Liver (tissue), 9 donors: Measurements from ENCODE around the gene PTH2. TPM values are rescaled to one million over a fixed set of nuclear protein-coding genes. Genes with fewer than 3 reads are reported as not detected.

Source experiments
- DNase-seq: peaks from one replicate; pipeline ENCODE4 v3.0.0-alpha.2; 2017; ENCODE audit warnings: low spot score
- H3K27ac ChIP-seq, 2 donors: one replicate each; pipeline ENCODE4 v1.7.0; 2013; ENCODE audit warnings: inconsistent platforms in 2 of 2, low read length in 2 of 2, control low read depth in 1 of 2, low read depth in 1 of 2, mild to moderate bottlenecking in 1 of 2
- H3K27me3 ChIP-seq, 4 donors: one replicate each; pipeline versions ENCODE4 v1.6.1 to v1.7.0; 2013; ENCODE audit warnings: low read length in 3 of 4, inconsistent platforms in 1 of 4, mild to moderate bottlenecking in 1 of 4, moderate library complexity in 1 of 4; ENCODE audit not compliant: control insufficient read depth in 4 of 4, insufficient read depth in 4 of 4
- H3K36me3 ChIP-seq, 4 donors: one replicate each; pipeline versions ENCODE4 v1.6.1 to v1.7.0; 2013; ENCODE audit warnings: low read length in 3 of 4, mild to moderate bottlenecking in 3 of 4, low read depth in 1 of 4, moderate library complexity in 1 of 4; ENCODE audit not compliant: control insufficient read depth in 4 of 4, insufficient read depth in 3 of 4
- H3K4me1 ChIP-seq, 4 donors: one replicate each; pipeline versions ENCODE4 v1.6.1 to v1.7.0; 2013; ENCODE audit warnings: low read length in 3 of 4, mild to moderate bottlenecking in 3 of 4, moderate library complexity in 1 of 4; ENCODE audit not compliant: control insufficient read depth in 4 of 4, insufficient read depth in 4 of 4
- H3K4me3 ChIP-seq, 3 donors: one replicate each; pipeline versions ENCODE4 v1.6.1 to v1.7.0; 2013; ENCODE audit warnings: low read length in 3 of 3, control low read depth in 1 of 3, low read depth in 1 of 3, mild to moderate bottlenecking in 1 of 3
- H3K9ac ChIP-seq, 2 donors: one replicate each; pipeline ENCODE4 v1.7.0; 2013; ENCODE audit warnings: low read length in 2 of 2, mild to moderate bottlenecking in 2 of 2, moderate library complexity in 2 of 2, control low read depth in 1 of 2, low read depth in 1 of 2
- H3K9me3 ChIP-seq, 4 donors: one replicate each; pipeline versions ENCODE4 v1.6.1 to v1.7.0; 2013; ENCODE audit warnings: low read length in 3 of 4; ENCODE audit not compliant: control insufficient read depth in 4 of 4
- ATF3 ChIP-seq: IDR thresholded peaks from 2 replicates; pipeline ENCODE4 v1.6.1; 2016; ENCODE audit warnings: antibody characterized with exemption
- EGR1 ChIP-seq, 2 donors: IDR thresholded peaks; 2 replicates each; pipeline ENCODE4 v1.6.1; 2016 to 2018; ENCODE audit warnings: antibody characterized with exemption in 2 of 2, low read depth in 2 of 2
- FOXA1 ChIP-seq: IDR thresholded peaks from 2 replicates; pipeline ENCODE4 v1.6.1; 2016; ENCODE audit warnings: antibody characterized with exemption
- FOXA2 ChIP-seq: IDR thresholded peaks from 2 replicates; pipeline ENCODE4 v1.6.1; 2016; ENCODE audit warnings: antibody characterized with exemption
- GABPA ChIP-seq, 2 donors: IDR thresholded peaks in 1 of 2; conservative IDR thresholded peaks in 1 of 2; 2 replicates each; pipeline ENCODE4 v1.6.1; 2016; ENCODE audit warnings: antibody characterized with exemption in 2 of 2, mild to moderate bottlenecking in 1 of 2, moderate library complexity in 1 of 2
- HNF4A ChIP-seq, 2 donors: conservative IDR thresholded peaks; 2 replicates each; pipeline ENCODE4 v1.6.1; 2016; ENCODE audit warnings: antibody characterized with exemption in 2 of 2, mild to moderate bottlenecking in 2 of 2
- HNF4G ChIP-seq: IDR thresholded peaks from 2 replicates; pipeline ENCODE4 v1.6.1; 2016; ENCODE audit warnings: antibody characterized with exemption
- JUND ChIP-seq, 2 donors: IDR thresholded peaks; 2 replicates each; pipeline ENCODE4 v1.6.1; 2016; ENCODE audit warnings: antibody characterized with exemption in 2 of 2
- MAX ChIP-seq: IDR thresholded peaks from 2 replicates; pipeline ENCODE4 v1.6.1; 2016; ENCODE audit warnings: antibody characterized with exemption
- NR2F2 ChIP-seq: IDR thresholded peaks from 2 replicates; pipeline ENCODE4 v1.6.1; 2016; ENCODE audit warnings: antibody characterized with exemption
- RAD21 ChIP-seq, 2 donors: IDR thresholded peaks; 2 replicates each; pipeline ENCODE4 v1.6.1; 2016; ENCODE audit warnings: antibody characterized with exemption in 2 of 2, mild to moderate bottlenecking in 2 of 2
- RXRA ChIP-seq, 2 donors: IDR thresholded peaks; 2 replicates each; pipeline ENCODE4 v1.6.1; 2017 to 2018; ENCODE audit warnings: antibody characterized with exemption in 2 of 2, mild to moderate bottlenecking in 1 of 2
- SP1 ChIP-seq: IDR thresholded peaks from 2 replicates; pipeline ENCODE4 v1.6.1; 2018; ENCODE audit warnings: antibody characterized with exemption, mild to moderate bottlenecking
- TAF1 ChIP-seq: conservative IDR thresholded peaks from 2 replicates; pipeline ENCODE4 v1.6.1; 2016; ENCODE audit warnings: antibody characterized with exemption, mild to moderate bottlenecking
- YY1 ChIP-seq: IDR thresholded peaks from 2 replicates; pipeline ENCODE4 v1.6.1; 2016; ENCODE audit warnings: antibody characterized with exemption, mild to moderate bottlenecking
- WGBS: extraction: QIAGEN DNeasy Blood & Tissue Kit; methylation state at CpG from one replicate; pipeline ENCODE4 v1.1.7; 2013; 5-methylcytosine and 5-hydroxymethylcytosine counted together
- polyA plus RNA-seq, 2 donors: library from polyadenylated mRNA; stranded (reverse) in 1 of 2; unstranded in 1 of 2; fragments of 200-250 nt in 1 of 2; fragments of >200 nt in 1 of 2; fragmentation: Nextera tagmentation in 1 of 2; extraction: Ambion mirVana in 1 of 2; gene quantifications; one replicate each; pipeline versions ENCODE4 v1.2.1 to v1.2.3, GENCODE V29; 2013 to 2015
- total RNA-seq, 2 donors: library from RNA; depleted of rRNA; stranded (reverse); fragments of >200 nt; gene quantifications; one replicate each; pipeline ENCODE4 v1.2.3, GENCODE V29; 2014
- TF ChIP-seq, protein P1 (sequence below): IDR thresholded peaks from 2 replicates; pipeline ENCODE4 v1.6.1; 2016; ENCODE audit warnings: antibody characterized with exemption
- TF ChIP-seq, protein P2 (sequence below): IDR thresholded peaks from 2 replicates; pipeline ENCODE4 v1.6.1; 2016; ENCODE audit warnings: antibody characterized with exemption, mild to moderate bottlenecking
- donor health status: healthy.
- donor health status: healthy.
- donor health status: healthy.
- donor health status: healthy.
- donor health status: healthy.

Gene PTH2
- total and polyA plus RNA-seq, 4 donors, result not detected

DNA sequence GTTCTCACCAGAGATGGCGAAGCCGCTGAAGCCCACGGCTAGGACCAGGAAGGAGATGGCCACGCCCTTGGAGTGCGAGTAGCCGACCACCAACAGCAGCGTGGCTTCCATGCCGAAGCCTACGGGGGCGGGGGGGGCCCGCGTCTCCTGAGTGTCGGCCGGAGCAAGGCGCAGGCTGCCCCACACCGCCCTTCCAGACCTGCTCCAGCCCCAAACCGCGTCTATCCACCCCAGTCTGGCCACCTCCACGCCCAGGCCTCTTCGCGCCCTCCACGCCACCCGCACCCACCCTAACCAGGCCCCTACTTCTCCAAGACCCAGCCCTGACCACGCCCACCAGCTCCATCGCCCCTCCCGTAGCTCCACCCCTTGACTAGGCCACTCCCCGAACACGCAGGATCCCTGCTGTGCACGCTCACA, 8.1 kb upstream of the PTH2 start:
- WGBS, result 41% methylated on average over 29 of the region's 29 CpGs
- H3K4me3 ChIP-seq, result no peak overlapping the region
- TF ChIP-seq RAD21 (IDR thresholded peaks at IDR 0.05), result no peak
- TF ChIP-seq YY1, result no peak
- no peak for TF ChIP-seq TAF1
- TF ChIP-seq HNF4G, result no peak
- no peak for TF ChIP-seq GABPA (IDR thresholded peaks at IDR 0.05 in 1 of 2, conservative IDR thresholded peaks at IDR 0.05 in 1 of 2)
- TF ChIP-seq SP1, result no peak
- TF ChIP-seq, protein P1, sequence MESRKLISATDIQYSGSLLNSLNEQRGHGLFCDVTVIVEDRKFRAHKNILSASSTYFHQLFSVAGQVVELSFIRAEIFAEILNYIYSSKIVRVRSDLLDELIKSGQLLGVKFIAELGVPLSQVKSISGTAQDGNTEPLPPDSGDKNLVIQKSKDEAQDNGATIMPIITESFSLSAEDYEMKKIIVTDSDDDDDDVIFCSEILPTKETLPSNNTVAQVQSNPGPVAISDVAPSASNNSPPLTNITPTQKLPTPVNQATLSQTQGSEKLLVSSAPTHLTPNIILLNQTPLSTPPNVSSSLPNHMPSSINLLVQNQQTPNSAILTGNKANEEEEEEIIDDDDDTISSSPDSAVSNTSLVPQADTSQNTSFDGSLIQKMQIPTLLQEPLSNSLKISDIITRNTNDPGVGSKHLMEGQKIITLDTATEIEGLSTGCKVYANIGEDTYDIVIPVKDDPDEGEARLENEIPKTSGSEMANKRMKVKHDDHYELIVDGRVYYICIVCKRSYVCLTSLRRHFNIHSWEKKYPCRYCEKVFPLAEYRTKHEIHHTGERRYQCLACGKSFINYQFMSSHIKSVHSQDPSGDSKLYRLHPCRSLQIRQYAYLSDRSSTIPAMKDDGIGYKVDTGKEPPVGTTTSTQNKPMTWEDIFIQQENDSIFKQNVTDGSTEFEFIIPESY, result no peak
- TF ChIP-seq, protein P2, sequence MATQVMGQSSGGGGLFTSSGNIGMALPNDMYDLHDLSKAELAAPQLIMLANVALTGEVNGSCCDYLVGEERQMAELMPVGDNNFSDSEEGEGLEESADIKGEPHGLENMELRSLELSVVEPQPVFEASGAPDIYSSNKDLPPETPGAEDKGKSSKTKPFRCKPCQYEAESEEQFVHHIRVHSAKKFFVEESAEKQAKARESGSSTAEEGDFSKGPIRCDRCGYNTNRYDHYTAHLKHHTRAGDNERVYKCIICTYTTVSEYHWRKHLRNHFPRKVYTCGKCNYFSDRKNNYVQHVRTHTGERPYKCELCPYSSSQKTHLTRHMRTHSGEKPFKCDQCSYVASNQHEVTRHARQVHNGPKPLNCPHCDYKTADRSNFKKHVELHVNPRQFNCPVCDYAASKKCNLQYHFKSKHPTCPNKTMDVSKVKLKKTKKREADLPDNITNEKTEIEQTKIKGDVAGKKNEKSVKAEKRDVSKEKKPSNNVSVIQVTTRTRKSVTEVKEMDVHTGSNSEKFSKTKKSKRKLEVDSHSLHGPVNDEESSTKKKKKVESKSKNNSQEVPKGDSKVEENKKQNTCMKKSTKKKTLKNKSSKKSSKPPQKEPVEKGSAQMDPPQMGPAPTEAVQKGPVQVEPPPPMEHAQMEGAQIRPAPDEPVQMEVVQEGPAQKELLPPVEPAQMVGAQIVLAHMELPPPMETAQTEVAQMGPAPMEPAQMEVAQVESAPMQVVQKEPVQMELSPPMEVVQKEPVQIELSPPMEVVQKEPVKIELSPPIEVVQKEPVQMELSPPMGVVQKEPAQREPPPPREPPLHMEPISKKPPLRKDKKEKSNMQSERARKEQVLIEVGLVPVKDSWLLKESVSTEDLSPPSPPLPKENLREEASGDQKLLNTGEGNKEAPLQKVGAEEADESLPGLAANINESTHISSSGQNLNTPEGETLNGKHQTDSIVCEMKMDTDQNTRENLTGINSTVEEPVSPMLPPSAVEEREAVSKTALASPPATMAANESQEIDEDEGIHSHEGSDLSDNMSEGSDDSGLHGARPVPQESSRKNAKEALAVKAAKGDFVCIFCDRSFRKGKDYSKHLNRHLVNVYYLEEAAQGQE, result no peak
- TF ChIP-seq JUND (IDR thresholded peaks at IDR 0.05), result no peak
- TF ChIP-seq FOXA1, result no peak
- TF ChIP-seq ATF3, result no peak
- H3K27ac ChIP-seq, result no peak overlapping the region
- peaks cover 0 to 19% (median 16%) of the 10 kb centered on the region in 4 donors for H3K27me3 ChIP-seq
- peaks cover 0 to 2% (median 0%) of the 10 kb centered on the region in 4 donors for H3K4me1 ChIP-seq
- peaks cover 0 to 2% (median 0%) of the 10 kb centered on the region in 4 donors for H3K9me3 ChIP-seq
- no peaks in the 10 kb centered on the region for H3K36me3 ChIP-seq
- H3K9ac ChIP-seq, result no peak overlapping the region
- DNase-seq, result no peak

- H3K27ac ChIP-seq, result no peak overlapping the region
- H3K9ac ChIP-seq, result no peak overlapping the region
- WGBS, result 53% methylated on average over 28 of the region's 28 CpGs
- H3K4me3 ChIP-seq, result no peak overlapping the region
- peaks cover 0 to 2% (median 0%) of the 10 kb centered on the region in 4 donors for H3K9me3 ChIP-seq
- H3K27me3 ChIP-seq, result peaks cover 0 to 19% (median 19%) of the 10 kb centered on the region in 4 donors
- H3K4me1 ChIP-seq, result peaks cover 0 to 2% (median 0%) of the 10 kb centered on the region in 4 donors
- H3K36me3 ChIP-seq, result no peaks in the 10 kb centered on the region
- DNase-seq, result no peak
- TF ChIP-seq, protein P2, result no peak
- no peak for TF ChIP-seq SP1
- TF ChIP-seq TAF1, result no peak
- TF ChIP-seq NR2F2, result no peak
- TF ChIP-seq YY1, result no peak
- TF ChIP-seq GABPA (IDR thresholded peaks at IDR 0.05 in 1 of 2, conservative IDR thresholded peaks at IDR 0.05 in 1 of 2), result no peak
- TF ChIP-seq, protein P1, result no peak
- TF ChIP-seq RAD21 (IDR thresholded peaks at IDR 0.05), result no peak
- no peak for TF ChIP-seq HNF4G
- no peak for TF ChIP-seq JUND (IDR thresholded peaks at IDR 0.05)
- no peak for TF ChIP-seq FOXA1
- TF ChIP-seq EGR1 (IDR thresholded peaks at IDR 0.05; ENCODE audit: low read depth in 2 of 2), result no peak
- TF ChIP-seq MAX, result no peak
- TF ChIP-seq RXRA (IDR thresholded peaks at IDR 0.05), result no peak
- TF ChIP-seq HNF4A (conservative IDR thresholded peaks at IDR 0.05), result no peak
- TF ChIP-seq ATF3, result no peak
- TF ChIP-seq FOXA2, result no peak
These were observed 7.6 kb upstream of the PTH2 start for GRCh38 chr19:49430678-49431329.
